Umbilical cord (tissue), 2 donors: Measurements from ENCODE around the gene RNGTT. TPM values are rescaled to one million over a fixed set of nuclear protein-coding genes. Genes with fewer than 3 reads are reported as not detected.
A peak's percentile ranks its signal among the peaks of the same experiment; 100 is the strongest.
"Not testable (repeated sequence)": the region's sequence is repeated elsewhere in the genome, so short reads cannot be mapped to it uniquely, and the experiment has no call there.

Experiments used
- DNase-seq: peaks from one replicate; pipeline ENCODE4 v3.0.0-alpha.2; 2015; ENCODE audit warnings: low spot score
- total RNA-seq: library from RNA; depleted of rRNA; stranded (reverse); fragments of >200 nt; gene quantifications from one replicate; pipeline ENCODE4 v1.2.3, GENCODE V29; 2014; ENCODE audit warnings: low replicate concordance; ENCODE audit not compliant: insufficient read depth

The RNGTT gene
- total RNA-seq, 1 donor from 2014 or later, result 14.4 TPM

DNA sequence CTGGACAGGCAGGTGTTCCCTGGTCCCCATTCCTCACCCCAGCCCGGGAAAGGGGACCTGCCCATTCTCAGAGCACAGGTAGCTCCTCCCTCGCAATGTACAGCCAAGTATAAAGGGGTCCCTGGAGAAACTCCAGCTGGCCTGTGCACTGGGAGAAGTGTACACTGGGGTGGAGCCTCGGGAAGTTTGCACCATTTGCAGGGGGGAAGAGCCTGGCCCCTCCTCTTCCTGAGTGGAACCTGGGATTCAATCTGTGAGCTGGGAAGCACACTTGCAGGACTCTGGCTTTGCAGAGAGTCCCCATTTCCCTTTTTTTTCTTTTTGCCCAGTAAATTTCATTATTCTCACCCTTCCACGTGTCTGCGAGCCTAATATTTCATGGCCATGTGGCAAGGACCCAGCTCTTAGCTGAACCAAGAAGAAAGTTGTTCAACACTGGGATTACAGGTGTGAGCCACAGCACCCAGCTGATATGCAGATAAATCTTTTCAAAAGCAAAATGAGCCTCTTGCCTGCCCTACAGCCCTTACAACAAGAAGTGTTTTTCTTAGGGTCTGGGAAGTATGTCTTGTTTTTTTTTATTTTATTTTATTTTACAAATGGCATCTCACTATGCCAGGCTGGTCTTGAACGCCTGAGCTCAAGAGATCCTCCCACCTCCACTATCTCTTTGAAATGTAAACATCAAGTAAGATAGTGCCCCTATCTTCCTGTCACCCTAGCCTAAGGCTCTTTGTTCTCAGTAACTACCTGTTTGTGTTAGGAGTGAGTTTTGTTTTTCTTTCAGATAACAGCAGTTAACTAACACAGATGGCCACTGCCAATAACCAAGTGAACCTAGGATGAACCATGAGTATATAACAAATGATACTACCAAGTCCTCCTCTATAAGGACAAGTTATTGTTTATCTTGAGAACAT lies 9.3 kb upstream of the RNGTT start:
- no peak for DNase-seq

DNA sequence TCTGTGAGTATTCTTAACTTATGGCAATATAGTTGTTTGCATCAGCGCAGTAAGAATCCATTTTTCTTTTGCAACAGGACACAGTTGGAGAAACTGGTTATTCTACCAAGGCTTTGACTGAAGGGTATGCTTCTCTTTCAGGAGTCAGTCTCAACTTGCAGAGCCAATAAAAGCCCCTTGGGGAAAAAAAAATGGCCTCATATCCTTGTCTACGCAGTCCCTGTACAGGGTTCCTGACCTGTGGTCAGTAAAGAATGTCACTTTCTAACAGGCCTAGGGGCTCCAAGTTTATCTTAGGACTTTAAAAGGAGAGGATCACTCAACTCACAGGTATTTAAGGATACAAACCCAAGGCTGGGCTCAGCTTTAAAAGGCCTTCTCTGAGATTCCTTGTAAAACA lies 6.9 kb upstream of the RNGTT start:
- no peak for DNase-seq

DNA sequence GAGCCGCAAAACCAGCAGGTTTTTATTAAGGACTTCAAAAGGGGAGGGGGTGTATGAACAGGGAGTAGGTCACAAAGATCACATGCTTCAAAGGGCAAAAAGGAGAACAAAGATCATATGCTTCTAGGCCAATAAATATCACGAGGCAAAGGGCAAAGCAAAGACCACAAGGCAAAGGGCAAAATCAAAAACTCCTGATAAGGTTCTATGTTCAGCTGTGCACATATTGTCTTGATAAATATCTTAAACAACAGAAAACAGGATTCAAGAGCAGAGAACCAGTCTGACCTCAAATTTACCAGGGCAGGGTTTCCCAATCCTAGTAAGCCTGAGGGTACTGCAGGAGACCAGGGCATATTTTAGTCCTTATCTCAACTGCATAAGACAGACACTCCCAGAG lies 5.8 kb upstream of the RNGTT start:
- not testable (repeated sequence) for DNase-seq

DNA sequence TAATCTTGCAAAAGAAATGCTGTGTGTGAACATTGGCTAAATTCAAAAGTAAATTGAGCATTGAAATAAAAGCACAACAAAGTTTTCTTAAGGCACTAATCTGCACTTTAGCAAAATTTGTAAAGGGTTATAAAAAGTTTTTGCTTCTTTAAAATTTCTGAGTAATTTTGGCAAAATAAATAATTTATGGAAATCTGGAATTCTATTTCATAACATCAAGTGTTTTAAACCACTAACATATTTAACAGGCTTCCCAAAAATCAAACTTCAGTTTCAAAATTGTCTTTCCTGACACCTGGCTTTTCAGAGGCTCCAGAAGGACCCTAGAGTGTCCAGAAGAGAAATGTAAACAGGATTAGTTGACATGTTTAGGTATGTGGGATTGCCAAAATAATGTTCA lies 4.5 kb upstream of the RNGTT start:
- no peak for DNase-seq

DNA sequence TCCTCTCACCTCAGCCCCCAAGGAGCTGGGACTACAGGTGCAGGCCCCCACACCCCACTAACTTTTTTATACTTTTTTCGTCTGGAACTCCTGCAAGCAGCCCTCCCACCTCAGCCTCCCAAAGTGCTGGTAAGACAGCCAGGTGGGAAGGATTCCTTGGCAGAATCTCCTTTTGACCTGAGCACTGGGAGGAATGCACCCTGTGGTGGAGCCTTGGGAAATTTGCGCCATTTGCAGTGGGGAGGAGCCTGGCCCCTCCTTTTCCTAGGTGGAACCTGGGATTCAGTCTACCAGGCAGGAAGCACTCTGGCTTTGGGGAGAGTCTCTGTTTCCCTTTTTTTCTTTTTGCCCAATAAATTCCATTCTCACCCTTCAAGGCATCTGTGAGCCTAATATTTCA lies 2.3 kb upstream of the RNGTT start:
- DNase-seq, result no peak

DNA sequence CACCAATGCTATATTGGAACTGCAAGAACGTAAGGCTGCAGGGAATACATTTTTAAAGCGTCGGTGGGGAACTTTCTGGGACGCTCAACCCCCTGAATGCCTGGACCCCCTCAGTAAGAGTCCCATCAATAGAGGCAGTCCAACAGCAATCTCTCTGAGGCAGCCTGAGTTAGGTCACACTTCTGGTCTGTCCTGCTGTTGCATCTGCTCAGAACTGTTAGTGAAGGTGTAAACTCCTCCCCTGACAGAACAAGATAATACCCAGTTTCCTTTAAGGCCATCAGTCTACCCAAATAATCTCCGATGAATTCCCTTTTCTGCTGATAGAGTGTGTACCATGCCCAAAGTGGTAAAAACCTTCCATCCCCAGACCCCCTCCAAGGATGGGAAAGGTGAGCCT lies 1.1 kb upstream of the RNGTT start:
- DNase-seq, result no peak

DNA sequence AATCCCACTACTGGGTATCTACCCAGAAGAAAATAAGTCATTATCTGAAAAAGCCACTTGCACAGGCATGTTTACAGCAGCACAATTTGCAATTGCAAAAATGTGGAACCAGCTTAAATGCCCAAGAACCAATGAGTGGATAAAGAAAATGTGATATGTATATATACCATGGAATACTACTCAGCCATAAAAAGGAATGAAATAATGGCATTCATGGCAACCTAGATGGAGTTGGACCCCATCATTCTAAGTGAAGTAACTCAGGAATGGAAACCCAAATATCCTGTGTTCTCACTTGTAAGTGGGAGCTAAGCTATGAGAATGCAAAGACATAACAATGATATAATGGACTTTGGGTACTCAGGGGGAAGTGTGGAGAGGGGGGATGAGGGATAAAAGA lies 4.6 kb downstream of the RNGTT start:
- no peak for DNase-seq

DNA sequence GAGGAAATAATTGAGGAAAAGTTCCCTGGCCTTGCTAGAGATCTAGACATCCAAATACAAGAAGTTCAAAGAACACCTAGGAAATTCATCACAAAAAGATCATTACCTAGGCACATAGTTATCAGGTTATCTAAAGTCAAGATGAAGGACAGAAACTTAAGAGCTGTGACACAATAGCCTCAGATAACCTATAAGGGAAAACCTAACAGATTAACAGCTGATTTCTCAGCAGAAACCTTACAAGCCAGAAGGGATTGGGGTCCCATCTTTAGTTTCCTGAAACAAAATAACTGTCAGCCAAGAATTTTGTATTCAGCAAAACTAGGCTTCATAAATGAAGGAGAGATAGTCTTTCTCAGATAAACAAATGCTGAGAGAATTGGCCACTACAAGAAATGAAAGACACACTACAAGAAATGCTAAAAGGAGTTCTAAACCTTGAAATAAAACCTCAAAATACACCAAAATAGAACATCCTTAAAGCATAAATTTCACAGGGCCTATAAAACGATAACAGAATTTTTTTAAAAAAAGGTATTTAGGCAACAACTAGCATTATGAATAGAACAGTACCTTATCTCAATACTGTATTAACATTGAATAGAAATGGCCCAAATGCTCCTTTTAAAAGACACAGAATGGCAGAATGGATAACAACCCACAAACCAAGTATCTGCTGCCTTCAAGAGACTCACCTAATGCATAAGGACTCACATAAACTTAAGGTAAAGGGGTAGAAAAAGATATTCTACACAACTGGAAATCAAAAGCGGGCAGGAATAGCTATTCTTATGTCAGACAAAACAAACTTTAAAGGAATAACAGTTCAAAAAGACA lies 9.7 kb downstream of the RNGTT start:
- DNase-seq, result no peak

DNA sequence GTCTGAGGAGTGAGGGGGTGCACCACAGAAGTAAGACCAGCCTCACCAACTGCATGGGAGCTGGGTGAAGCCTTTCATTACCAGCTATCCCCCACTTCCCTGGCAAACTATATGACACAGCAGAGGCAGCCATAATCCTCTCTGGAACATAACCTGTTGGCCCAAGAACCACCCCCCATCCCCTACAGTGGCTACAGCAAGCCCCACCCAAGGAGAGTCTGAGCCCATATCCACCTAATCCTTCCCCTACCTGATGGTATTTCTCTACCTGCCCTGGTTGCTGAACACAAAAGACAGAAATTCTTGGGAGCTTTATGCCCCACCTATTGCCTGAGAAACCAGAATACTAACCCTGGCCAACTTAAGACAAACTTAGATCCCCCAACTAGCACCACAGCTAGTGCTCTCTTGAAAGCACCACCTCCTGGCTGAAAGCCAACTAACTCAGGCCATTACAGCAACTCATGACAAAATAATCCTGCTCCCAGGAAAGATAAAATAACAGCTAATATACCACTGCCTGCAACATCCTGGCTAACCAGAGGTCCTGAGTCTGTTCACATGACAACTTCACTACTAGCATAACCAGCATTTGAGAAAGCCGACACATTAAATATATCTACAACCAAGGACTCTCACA lies 11.2 kb downstream of the RNGTT start:
- no peak for DNase-seq

DNA sequence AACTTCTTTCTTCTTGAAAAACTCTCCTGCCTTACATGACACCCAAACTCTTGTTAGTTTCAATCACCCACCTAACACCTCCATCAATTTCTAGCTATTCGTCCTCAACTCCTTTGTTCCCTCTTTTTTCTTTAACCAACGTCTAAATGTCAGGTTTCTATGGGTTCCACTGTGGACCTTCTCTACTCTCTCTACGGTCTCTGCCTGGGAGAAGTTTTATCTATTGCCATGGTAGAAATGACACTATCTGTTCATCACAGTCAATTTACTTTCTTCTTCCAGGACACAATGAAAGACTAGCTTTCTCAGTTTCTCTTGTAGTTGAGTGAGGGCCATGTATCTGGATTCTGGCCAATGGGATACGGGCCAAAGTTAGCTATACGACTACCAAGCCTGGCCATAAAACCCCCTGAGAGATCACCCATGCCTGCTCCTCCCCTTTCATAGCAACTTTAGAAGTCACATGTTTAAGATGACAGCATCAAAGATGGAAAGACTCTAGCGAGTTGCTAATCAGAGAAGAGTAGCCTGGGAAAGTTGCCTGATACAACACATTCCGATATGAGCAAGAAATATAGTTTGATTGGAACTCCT lies 17.9 kb downstream of the RNGTT start:
- DNase-seq, result no peak

DNA sequence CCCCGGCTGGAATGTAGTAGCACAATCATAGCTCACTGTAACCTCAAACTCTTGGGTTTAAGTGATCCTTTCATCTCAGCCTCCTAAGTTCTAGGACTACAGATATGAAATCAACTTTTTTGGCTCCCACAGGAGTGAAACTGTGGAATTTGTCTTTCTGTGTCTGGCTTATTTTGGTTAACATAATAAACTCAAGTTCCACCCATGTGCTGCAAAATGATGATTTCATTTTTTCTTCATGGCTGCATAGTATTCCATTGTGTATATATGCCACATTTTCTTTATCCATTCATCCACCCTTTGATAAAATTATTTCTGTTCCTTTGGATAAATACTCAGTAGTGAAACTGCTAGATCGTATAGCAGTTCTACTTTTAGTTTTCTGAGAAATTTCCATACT lies 29.9 kb downstream of the RNGTT start:
- DNase-seq, result no peak

DNA sequence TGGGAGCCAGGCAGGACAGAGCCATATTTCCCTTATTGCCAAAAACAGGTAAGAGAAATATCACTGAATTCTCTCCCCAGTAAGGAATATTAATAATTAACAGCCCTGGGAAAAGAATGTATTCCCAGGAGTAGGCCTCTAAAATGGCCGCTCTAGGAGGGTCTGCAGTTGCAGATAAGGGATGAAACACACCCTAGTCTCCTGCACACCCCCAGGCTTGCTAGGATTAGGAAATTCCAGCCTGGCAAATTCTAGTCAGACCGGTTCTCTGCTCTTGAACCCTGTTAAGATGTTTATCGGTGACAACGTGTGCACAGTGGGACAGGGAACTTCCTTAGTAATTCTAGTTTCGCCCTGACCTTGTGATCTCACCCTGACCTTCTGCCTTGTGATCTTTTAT lies 31.4 kb downstream of the RNGTT start:
- DNase-seq, result not testable (repeated sequence)

DNA sequence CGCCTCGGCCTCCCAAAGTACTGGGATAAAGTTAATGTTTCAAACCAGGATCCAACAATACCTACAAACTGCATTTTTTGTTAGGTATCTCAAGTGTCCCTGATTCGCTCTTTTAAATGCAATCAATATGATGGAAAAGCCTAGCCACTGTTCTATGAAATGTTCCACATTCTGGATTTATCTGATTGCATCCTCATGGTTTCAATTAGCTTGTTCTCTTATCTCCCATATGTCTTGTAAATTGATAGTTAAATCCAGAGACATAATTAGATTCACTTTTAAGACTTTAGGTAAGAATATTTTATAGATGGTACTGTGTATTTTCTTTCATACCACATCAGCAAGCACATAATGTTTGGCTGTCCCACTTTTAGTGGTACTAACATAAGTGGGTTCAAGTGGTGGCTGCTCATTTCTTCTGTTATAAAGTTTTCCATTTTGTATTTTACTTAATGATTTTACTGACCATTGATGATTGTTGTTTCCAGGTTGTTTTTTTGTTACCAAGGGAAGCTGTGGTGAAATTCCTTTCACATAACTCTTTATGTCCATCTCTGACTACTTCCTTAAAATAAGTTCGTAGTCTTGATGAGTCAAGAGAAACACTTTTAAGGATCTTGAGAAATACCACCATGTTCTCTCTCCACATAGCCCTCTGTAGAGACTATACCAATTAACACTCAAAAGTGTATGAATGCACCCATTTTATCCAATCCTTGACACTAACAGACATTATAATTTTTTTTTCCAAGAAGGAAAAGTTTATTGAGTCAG lies 40.5 kb downstream of the RNGTT start:
- DNase-seq, result no peak

DNA sequence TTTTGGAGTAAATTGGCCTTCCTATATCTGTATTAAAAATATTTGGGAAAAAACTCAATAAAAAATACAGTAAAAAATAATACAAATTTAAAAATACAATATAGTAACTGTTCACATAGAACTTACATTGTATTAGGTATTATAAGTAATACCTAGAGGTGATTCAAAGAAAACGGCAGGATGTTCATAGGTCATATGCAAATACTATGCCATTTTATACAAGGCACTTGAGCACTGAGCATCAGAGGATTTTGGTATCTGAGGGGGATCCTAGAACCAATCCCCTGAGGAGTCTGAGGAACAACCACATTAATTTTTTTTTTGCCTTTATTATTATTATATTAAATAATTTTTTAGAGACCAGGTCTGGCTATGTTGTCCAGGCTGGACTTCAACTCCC lies 41.7 kb downstream of the RNGTT start:
- DNase-seq, result no peak

DNA sequence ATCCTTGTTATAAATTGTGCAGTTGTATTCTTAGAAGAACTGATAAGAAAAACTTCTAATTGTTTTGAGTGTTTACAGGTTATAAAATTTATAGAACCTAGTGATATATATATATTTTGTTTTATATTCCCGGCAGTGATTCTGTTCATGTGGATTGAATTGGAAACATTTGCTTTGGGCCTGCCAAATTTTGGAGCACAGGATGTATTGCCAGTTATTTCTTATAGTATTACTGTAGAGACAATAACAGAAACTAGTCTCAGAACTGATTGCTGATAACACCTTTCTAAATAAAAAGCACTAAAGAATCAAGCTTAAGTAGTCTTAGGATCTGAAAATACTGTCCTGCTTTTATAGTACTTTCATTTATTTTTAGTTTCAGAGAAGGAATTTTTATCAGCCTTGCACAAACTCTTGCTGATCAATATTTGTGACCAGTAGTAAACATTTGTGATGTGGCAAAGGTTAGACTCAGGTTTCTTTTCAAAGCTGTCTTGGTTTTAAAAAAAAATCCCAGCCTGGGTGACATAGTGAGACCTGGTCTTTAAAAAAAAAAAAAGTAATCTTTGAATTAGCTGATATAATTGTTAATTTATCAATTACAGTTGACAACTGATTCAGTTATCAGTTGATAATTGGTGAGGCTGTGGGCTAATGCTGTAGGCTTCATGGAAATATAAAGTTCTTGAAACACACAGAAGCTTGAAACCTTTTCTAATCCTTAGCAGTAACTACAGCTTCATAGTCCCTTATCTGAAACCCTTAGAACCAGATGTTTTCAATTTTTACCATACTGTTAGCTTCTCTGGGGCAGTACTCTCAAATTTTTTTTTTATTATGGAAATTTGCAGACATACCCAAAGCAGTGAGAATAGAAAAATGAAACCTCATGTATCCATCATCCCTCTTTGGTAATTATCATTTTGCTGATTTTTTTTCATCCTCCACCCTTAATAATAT lies 42.4 kb downstream of the RNGTT start:
- DNase-seq, result peak; percentile 12

DNA sequence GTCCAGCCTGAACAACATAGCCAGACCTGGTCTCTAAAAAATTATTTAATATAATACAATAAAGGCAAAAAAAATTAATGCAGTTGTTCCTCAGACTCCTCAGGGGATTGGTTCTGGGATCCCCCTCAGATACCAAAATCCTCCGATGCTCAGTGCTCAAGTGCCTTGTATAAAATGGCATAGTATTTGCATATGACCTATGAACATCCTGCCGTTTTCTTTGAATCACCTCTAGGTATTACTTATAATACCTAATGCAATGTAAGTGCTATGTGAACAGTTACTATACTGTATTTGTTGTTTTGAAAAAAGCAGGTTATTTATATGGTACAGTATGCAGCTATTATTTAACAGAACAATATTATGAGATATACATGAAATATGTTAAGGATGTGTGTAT lies 43.3 kb downstream of the RNGTT start:
- no peak for DNase-seq

DNA sequence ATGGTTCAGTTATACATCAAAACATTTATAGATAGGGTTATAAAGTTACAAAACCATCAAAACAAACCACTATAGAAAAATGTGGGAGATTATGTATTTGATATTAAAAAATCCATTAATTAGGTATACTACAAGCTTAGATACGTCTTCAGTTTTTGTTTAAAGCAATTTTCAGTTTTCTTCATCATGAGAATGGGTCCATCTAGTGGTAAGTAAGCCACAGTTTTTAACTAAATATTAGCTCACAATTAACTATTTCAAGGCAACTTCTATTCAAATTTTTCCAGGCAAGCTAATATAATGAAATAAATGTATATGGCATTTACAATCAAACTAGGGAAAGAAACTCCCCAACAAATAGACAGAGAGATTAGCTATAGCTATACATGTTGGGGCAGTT lies 44.4 kb downstream of the RNGTT start:
- no peak for DNase-seq

DNA sequence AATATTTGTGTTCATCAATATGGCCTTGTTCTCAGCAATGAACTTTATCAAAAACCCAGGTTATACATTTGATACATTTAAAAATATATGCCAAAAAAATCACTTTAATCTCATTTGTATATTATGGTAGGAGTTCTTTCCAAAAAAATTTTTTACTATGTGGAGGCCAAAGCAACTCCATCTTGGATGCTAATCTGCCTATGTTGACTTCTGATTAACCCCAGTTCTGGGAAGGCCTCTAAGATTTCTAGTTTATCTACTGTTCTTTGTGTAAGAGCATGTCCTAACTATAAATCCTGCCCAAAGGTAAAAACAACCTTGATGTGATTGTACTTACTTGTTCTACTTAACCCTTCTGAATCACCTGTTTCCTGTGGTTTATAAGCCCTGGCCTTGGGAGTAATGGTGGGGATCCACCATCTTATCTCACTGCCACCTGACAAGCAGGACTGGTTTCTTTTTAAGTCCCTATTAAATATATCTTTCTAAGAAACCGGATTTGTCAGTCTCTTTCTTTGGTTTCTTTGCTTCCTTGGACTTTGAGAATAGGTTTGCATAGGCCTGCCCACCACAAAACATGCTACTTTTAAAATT lies 46.7 kb downstream of the RNGTT start:
- DNase-seq, result peak; percentile 7

DNA sequence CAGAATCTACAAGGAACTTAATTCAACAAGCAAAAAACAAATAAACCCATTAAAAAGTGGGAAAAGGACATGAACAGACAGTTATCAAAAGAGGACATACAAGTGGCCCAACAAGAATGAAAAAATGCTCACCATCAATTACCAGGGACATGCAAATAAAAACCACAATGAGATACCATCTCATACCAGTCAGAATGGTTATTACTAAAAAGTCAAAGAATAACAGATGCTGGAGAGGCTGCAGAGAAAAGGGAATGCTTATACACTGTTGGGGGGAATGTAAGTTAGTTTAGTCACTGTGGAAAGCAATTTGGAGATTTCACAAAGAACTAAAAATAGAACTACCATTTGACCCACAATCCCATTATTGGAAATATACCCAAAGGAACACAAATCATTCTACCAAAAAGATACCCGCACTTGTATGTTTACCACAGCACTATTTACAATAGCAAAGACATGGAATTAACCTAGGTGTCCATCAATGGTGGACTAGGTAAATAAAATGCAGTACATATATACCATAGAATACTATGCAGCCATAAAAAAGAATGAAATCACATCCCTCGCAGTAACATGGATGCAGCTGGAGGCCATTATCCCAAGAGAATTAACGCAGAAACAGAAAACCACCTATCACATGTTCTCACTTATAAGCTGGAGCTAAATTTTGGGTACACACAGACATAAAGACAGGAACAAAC lies 48.4 kb downstream of the RNGTT start:
- no peak for DNase-seq
